ENCODE data around the gene ARFGEF3.

Gene ARFGEF3

DNA sequence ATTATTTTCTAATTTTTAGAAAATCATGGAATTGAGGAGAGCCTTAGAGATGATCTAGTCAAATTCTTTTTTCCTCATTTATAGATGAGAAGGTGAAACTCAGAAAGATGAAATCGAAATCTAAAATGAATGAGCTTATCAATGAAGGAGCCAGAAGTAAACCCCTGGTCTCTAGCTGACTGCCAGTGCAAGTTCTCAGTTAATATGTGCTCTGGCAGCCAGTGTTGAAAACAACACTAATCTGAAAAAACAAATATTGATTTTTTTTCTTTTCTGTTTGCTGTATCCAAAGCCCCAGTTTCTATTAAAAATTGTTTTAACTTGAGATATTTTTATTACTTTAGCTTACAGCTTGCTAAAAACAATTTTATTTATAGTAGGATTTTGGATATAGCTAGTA, 78.0 kb downstream of the ARFGEF3 start:
- in situ Hi-C loops (cut with MboI; ENCODE audit: low sequenced_read_pairs) = no loop called here

DNA sequence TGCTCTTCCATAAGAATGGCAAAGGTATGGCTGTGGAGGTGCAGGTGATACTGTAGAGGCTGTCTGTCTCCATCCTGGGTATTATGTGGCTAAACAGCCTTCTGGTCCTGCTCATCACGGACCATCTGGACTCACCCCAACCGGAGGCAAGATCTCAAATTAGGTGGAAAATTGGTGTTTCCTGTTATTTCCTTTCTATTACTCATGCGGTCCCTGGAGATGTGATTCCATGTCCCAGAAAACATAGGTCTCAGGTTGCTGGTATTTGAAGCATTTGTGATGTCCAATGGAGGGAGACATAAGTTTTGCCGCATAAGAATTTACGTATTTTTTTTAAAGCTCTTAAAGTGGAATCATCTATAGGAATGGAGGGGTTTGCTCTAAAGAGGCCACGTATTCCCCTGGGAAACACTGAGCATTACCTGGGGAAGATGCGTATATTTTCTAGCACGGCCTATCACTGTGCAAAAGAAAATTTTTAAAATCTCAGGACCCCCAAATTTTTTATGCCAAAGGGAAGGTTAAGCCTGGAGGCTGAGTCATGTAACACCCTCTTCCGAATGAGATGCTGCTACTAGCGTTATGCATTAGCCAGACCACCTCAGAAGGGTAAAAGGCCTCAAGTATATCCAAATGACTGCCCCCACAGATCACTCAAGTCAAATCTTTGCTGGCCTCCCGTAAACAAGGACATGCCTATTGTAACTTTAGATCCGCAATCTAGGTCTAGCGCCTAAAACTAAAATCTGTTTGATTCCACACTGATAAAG, 78.9 kb downstream of the ARFGEF3 start:
- in situ Hi-C loops (cut with MboI; ENCODE audit: low sequenced_read_pairs) = no loop called here

DNA sequence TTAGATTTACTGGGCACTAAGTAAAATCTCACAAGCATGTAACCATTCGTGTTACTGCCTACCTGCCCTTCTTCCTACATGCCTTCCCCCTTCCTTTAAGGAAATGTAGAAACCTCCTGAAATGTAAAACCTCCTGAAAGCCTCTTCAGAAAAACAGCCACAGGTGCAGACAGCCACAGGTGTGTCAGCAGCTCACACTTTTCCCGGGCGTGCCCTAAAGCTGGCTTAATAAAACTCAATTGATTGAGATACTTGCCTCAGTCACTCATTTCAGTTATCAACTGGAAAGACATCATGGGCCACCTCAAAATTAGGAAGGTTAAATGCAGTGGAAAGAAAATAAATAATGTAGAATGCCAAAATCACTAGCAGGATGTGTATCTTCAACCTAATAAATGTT, 79.6 kb downstream of the ARFGEF3 start:
- in situ Hi-C loops (cut with MboI; ENCODE audit: low sequenced_read_pairs) = no loop called here

DNA sequence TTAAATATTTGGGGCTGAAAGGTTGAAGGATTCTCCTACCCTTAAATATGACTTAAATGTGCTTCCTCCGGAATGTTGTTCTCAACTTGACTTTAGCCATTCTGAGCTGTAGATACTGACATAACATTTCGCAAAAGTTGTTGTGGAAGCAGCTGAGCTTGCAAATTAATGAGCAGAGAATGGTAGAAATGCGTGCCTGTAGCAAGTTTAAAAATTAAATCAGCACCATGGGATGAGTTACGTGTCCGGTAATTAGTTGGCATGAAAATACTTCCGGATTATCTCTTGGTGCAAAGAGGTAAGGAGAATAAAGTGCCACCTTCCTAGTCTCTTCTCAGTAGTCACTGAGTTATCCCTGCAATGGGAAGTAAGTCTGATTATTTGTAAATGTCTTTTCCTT, 80.2 kb downstream of the ARFGEF3 start:
- in situ Hi-C loops (cut with MboI; ENCODE audit: low sequenced_read_pairs) = no loop called here

DNA sequence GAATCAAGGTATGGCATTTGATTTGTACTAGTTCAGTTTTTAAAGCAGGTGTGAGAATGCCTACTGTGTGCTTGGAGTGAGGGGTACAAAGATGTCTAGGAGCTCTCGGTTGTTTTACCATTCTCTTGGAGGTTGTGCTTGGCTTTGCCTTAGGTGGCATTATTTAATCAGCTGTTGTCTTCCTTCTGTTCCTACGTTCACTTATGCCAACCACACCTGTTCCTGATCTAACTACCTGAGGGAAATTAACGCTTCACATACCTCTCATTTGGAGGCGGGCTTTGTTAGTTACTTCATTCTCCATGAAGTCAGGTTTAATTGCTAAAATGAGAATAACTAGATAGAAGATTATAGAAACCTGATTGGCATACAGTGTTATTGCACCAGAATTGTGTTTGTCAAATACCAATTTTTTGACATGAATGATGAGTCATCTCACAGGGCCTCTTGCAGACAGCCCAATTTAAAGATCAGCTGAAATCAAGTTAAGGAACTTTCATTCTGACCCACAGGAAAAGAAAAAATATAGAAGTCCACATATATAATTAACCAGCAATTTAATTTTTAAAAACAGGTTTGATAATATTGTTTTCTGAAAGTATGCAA, 81.4 kb downstream of the ARFGEF3 start:
- in situ Hi-C loops (cut with MboI; ENCODE audit: low sequenced_read_pairs) = no loop called here

DNA sequence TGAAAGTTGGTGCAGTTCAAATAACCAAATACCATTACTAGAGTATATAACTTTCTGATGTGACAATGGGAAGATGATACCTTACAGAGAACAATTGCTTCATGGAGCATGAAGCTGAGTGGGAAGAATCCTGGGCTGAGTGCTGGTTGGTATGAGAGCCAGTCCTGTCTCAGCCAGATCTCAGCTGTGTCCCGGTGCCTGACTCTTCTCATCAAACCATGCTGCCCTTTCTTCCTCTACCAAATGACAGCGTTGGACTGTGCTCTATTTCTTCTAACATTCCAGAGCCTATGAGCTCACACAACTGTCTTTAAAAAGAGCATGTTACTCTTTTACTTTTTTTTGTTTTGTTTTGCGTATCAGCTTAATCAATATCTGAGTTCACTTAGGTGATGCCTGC, 84.0 kb downstream of the ARFGEF3 start:
- in situ Hi-C loops (cut with MboI; ENCODE audit: low sequenced_read_pairs) = no loop called here

DNA sequence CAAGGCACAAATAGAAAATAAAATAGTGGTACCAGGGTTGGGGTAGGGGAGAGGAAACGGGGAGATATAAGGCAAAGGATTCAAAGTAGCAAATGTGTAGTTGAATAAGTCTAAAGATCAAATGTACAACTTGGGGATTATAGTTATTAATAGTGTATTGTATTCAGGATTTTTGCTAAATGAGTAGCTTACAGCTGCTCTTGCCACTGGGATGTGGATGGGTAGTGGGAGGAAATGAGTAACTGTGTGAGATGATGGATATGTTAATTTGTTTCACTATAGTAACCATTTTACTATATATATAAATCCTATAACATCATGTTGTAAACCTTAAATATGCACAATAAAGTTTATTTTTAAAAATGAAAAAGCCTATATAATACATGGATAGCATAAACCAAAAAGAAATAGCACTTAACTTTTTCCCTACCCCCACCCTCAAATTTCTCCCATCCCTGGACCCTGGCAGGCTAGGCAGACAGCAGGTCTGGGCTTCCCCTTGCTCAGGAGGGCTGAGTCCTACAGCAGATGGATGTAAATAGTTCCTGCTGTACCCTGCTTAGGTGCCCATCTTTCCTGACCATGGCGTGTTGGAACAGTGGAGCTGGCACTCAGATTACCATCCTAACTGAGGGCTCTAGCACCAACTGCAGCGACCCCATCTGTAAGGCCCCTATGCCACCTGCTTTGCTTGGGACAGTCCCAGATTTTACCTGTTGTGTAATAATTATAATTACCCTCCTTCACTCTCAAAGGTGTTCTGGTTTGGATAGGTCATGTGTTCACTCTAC, 85.1 kb downstream of the ARFGEF3 start:
- in situ Hi-C loops (cut with MboI; ENCODE audit: low sequenced_read_pairs) = no loop called here

DNA sequence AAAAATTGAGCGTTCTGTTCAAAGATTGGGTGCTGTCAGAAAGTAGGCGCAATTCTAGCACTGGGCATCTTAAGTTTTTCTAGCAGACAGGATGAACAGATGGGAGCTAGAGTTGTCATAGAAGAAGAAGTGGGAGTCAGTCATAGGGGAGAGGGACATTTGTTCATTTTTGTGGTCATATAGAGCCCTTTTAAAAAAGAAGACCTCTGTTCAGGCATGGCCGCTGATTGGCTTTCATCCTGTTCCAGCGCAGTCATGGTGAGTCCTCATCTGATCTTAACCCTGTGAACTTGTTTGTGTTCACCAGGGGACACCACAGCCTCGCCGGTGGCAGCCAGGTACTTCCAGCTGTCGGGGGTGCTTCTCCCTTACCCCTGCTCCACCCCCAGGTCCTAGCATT, 86.3 kb downstream of the ARFGEF3 start:
- in situ Hi-C loops (cut with MboI; ENCODE audit: low sequenced_read_pairs) = no loop called here

DNA sequence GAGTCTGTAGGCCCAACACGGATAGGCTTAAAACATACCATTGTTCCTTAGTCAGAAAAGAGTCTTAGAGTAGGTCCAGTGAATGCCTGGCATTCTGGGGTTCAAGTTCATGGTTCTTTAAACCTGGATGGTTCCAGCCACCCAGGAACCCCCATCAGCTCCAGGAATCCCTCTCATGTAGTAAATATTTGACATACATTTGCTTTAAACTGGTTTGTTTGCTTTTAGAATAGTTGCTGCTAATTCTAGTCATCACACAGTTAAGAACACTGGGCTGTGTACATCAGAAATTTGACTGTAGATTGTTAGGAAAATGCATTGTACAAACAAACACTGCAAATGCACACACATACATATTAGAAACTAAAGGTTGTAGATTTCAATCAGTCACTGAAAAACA, 87.1 kb downstream of the ARFGEF3 start:
- in situ Hi-C loops (cut with MboI; ENCODE audit: low sequenced_read_pairs) = no loop called here

DNA sequence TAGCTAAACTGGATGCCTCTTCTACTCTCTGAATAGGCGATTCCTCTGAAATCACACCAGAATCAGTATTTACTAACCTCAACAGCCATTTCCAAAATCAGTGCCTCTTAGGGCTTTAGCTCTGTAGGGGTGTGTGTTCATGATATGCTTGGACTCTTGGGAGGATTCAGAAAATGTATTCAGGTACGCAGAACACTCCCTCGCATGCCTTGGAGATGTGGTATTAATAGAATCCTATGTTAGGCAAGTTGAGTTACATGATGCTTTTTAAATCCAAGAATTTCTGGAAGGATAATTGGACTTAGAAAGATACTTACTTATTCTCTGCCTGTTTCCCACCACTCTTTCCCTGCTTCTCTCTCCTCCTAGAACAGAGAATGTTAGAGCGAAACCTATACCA, 88.3 kb downstream of the ARFGEF3 start:
- in situ Hi-C loops (cut with MboI; ENCODE audit: low sequenced_read_pairs) = no loop called here

DNA sequence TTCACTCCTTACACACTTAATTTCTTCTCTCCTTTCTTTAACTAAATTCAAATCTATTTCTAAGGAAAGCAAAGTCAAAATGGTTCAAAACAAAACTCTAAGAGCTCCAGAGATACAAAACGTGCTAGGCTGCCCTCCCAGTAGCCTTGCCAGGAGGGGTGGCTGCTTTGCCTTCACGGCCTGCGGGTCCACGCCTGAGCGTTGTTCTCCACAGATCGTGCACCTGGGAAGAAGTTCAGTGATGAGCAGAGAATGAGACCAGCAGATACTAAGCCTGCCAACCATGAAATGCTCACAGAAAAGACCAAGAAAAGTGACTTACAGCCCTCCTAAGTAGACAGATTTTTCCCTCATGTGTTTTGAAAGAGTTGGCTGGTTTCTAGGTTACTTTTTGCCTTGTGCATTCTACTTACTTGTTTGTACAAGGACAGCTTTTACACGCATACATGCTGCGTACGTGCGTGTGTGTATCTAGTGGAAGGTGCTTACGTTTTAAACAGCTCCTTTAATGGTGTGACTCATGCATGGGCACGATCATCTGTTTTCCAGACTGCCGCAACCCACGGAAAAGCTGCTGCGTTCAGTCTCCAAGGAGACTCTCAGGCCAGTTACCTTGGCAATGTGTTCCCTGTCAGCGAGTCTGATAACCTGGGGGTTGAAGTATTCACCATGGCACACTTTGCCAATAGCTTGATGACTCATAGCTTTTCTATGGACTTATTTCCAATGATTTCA, 88.9 kb downstream of the ARFGEF3 start:
- in situ Hi-C loops (cut with MboI; ENCODE audit: low sequenced_read_pairs) = no loop called here

DNA sequence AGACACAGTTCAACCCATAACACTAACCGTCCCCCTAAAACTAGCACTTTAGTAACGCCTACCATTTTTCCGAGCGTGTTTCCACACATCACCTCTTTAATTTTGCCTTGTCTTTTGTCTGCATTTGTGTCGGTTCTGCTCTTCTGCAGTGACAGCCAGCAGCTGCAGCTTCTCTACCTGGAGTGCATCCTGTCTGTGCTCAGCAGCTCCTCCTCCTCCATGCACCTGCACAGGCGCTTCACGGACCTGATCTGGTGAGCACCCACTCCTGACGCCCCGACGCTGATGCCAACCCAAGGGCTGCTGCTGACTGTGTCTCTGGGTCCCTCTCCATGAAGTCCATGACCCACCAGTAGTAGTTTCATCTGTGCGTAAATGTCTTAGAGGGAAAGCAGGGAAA, 92.0 kb downstream of the ARFGEF3 start:
- in situ Hi-C loops (cut with MboI; ENCODE audit: low sequenced_read_pairs) = no loop called here

DNA sequence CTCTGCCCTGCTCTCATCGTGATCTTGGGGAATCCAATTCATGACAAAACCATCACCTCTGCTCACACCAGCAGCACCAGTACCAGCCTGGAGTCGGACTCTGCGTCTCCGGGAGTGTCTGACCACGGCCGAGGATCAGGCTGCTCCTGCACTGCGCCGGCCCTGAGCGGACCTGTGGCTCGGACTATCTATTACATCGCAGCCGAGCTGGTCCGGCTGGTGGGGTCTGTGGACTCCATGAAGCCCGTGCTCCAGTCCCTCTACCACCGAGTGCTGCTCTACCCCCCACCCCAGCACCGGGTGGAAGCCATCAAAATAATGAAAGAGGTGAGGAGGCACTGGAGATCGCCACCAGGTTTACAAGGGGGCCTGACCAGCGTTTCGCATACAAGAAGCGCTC, 93.7 kb downstream of the ARFGEF3 start:
- in situ Hi-C loops (cut with MboI; ENCODE audit: low sequenced_read_pairs) = no loop called here

DNA sequence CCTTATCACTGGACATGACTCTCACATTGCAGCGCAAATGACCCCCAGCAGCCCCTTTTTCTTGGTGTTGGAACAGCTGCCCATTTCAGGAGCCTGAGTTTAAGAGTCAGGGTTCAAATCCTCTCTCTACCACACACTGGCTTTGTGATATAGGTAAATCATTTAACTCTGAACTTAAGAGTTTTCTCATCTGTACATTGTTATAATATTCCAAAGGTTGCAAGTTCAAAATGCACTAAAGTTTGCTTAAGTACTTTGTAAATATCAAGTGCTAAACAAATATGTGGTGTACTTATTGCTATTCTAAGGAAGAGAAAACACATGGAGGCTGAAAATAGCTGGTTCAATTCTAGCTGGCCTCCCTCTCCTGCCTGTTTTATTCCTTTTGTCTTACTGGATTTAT, 95.9 kb downstream of the ARFGEF3 start:
- in situ Hi-C loops (cut with MboI; ENCODE audit: low sequenced_read_pairs) = no loop called here

DNA sequence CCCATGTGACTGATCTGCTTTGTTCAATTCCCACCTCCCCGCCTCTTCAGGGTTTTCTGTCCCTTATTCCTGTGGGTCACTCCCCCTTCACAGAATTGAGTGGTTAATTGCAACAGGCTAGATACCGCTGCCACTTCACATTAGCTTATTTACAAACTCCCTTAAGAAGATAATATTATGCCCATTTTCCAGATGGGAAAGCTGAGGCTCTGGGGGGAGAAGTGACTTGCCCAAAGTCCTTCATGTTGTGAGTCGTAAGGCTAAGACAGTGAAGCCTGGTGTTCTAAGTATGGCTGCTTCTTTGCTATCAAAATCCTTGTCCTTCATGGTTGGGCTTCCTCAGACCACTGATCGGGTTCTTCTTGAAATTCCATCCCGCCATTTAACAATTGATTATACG, 96.5 kb downstream of the ARFGEF3 start:
- in situ Hi-C loops (cut with MboI; ENCODE audit: low sequenced_read_pairs) = no loop called here

DNA sequence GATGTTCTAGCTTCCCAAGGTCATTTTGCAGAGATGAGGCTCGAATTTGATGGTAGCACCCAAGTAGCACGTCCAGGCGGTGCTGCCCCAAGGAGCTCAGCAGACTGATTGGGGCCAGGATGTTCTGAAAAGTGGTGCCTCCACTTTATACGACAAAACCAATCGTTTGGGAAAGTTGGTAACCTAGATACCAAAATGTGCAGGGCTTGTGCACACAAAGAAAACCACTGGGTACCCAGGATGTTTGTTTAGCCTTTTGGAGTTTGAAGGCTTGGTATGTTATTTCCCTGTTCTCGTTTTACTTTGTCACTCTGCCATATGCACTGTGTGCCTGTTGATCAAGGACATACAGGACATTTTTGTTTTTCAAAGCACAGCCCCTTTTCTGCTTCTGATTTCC, 97.3 kb downstream of the ARFGEF3 start:
- in situ Hi-C loops (cut with MboI; ENCODE audit: low sequenced_read_pairs) = no loop called here

DNA sequence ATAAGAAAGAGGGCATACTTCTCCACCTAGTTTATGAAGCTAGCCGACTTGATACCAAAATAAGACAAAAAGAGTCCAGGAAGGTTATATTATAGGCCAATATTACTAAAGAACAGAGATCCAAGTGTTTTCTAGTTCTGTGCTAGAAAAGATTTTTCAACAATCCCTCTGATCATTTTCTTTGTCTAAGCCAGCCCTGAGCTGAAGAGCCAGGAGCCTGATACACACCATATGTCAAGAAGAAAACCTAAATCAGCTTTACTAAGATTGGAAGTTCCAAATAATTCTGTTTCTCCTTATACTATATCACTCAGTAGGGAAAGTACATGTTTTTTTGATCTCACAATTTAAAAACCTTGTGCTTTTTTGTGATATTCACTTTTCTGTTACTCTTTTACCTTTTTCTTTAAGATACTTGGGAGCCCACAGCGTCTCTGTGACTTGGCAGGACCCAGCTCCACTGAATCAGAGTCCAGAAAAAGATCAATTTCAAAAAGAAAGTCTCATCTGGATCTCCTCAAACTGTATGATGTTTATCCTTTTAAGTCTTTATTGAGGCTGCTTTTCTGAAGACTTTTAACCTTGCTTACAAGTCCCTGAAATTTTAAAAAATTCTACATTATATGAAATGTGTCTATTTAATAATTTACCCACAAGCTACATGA, 99.5 kb downstream of the ARFGEF3 start:
- in situ Hi-C loops (cut with MboI; ENCODE audit: low sequenced_read_pairs) = no loop called here

DNA sequence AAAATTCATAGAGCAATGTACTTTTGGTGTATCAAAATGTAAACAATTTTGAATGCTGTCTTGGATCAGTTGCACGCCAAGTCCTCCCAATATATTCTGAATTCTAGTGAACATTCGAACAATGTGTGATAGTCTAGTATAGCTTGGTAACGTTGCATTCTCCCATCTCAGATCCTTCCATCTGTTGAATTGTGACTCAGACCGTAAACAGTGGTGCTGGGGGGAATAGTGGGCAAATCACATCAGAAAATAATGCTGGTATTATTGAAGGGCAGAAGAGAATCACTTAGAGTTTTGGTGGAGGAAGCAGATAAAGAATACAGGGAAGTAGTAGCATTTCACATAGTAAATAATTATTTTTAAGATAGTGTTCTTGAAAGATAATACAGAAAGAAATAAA, 102.2 kb downstream of the ARFGEF3 start:
- in situ Hi-C loops (cut with MboI; ENCODE audit: low sequenced_read_pairs) = no loop called here

DNA sequence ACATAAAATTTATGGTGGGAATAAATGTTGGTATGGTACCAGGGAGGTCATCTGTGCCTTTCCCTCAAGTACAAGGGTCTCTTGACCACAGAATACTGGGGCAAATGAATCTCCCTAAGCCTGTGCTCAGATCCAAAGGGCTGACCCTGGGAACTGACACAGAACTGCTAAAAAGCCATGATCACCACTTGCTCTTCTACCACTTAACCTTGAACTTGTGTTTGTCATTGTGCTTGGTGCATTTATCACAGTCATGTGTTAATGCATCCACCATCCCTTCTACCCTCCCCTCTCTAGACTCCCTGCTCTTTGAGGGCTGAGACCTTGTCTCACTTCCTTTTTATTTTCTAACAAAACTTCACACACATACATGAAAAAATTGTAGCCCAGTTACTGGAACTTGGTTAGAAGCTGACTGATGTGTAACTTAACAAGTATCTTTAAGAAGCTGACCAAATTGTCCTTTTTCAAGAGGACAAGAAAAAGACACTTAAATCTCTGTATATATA, 102.7 kb downstream of the ARFGEF3 start:
- in situ Hi-C loops (cut with MboI; ENCODE audit: low sequenced_read_pairs) = no loop called here

DNA sequence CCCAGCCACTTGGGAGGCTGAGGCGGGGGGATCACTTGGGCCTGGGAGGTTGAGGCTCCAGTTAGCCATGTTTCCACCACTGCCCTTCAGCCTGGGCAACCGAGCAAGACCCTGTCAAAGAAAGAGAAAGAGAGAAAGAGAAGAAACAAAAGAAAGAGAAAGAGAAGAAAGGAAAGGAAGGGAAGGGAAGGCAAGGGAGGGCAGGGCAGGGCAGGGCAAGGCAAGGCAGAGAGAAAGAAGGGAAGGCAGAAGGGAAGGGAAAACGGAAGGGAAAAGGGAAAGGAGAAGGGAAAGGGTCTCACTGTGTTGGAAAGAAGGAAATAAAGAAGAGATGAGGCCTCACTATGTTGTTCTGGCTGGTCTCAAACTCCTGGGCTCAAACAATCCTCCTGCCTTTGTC, 104.4 kb downstream of the ARFGEF3 start:
- in situ Hi-C loops (cut with MboI; ENCODE audit: low sequenced_read_pairs) = no loop called here

Measured in HL-60/S4 treated with retinoic acid at 250 ng/mL for 4 days and 3 days (cell line).